IPS-15b (cell line): Measurements from ENCODE around the gene SLC12A7.
A peak's percentile ranks its signal among the peaks of the same experiment; 100 is the strongest.
"Not testable (repeated sequence)": the region's sequence is repeated elsewhere in the genome, so short reads cannot be mapped to it uniquely, and the experiment has no call there.

ENCODE experiments used
- H3K27me3 ChIP-seq: one replicate; pipeline ENCODE4 v1.6.1; 2013; ENCODE audit warnings: low read length; ENCODE audit not compliant: control insufficient read depth, insufficient read depth
- H3K36me3 ChIP-seq: one replicate; pipeline ENCODE4 v1.6.1; 2013; ENCODE audit warnings: low read length; ENCODE audit not compliant: control insufficient read depth, insufficient read depth
- H3K4me1 ChIP-seq: one replicate; pipeline ENCODE4 v1.6.1; 2013; ENCODE audit warnings: mild to moderate bottlenecking, low read length; ENCODE audit not compliant: control insufficient read depth, insufficient read depth
- H3K4me3 ChIP-seq: one replicate; pipeline ENCODE4 v1.5.1; 2013; ENCODE audit warnings: low read depth, low read length
- H3K9ac ChIP-seq: one replicate; pipeline ENCODE4 v1.6.1; 2013; ENCODE audit warnings: low read depth, mild to moderate bottlenecking, low read length
- H3K9me3 ChIP-seq: one replicate; pipeline ENCODE4 v1.6.1; 2013; ENCODE audit warnings: mild to moderate bottlenecking, low read length; ENCODE audit not compliant: control insufficient read depth, insufficient read depth

SLC12A7 gene

GRCh38 chr5:1028481-1029281, 83.2 kb downstream of the SLC12A7 start:
- Histone ChIP-seq H3K9ac (no peak overlapping the region), H3K27me3 (no peaks in the 10 kb centered on the region), H3K4me1 (no peaks in the 10 kb centered on the region), H3K9me3 (no peaks in the 10 kb centered on the region), H3K4me3 (no peak overlapping the region), H3K36me3 (no peaks in the 10 kb centered on the region)

DNA sequence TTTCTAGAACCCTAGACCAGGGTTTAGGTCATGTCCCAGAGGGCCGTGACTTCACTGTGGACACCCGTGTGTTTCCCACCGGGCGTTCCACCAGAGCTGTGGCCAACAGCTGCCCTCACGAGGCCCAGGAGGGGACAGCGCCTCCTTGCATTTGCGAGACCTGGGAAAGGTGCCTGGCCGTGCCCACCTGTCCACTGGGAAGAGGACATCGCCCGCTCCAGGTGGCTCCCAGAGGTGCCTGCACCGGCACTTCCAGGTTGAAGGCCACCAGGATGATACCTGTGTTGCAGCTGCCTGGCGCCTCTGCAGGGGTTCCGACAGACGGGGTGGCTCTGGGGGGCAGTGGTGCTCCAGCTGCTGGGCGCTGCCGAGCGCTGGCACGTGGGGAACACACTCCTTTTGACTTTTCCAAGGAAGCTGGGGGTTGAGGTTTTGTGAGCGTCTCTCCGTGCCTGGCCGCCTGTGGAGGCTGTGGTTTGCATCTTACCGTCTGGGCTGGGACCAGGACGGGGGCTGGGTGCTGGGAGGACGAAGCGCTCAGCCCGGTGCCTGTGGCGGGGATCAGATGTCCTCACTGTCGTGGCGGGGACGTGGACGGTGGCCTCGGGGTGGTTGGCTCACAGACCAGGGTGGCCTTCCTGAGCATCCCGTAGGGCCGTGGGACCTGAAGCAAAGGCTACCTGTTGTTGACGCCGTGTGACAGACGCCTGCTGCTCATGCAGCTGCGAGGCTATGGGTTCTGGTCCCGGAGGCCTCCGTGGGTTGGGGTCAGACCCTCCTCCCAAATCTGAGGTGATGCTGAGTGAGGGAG, 84.0 kb downstream of the SLC12A7 start:
- H3K27me3 ChIP-seq: no peaks in the 10 kb centered on the region
- no peak overlapping the region for H3K4me3 ChIP-seq
- H3K36me3 ChIP-seq: no peaks in the 10 kb centered on the region
- peak overlapping the region; percentile 47 for H3K9ac ChIP-seq
- H3K4me1 ChIP-seq: no peaks in the 10 kb centered on the region
- H3K9me3 ChIP-seq: no peaks in the 10 kb centered on the region

DNA sequence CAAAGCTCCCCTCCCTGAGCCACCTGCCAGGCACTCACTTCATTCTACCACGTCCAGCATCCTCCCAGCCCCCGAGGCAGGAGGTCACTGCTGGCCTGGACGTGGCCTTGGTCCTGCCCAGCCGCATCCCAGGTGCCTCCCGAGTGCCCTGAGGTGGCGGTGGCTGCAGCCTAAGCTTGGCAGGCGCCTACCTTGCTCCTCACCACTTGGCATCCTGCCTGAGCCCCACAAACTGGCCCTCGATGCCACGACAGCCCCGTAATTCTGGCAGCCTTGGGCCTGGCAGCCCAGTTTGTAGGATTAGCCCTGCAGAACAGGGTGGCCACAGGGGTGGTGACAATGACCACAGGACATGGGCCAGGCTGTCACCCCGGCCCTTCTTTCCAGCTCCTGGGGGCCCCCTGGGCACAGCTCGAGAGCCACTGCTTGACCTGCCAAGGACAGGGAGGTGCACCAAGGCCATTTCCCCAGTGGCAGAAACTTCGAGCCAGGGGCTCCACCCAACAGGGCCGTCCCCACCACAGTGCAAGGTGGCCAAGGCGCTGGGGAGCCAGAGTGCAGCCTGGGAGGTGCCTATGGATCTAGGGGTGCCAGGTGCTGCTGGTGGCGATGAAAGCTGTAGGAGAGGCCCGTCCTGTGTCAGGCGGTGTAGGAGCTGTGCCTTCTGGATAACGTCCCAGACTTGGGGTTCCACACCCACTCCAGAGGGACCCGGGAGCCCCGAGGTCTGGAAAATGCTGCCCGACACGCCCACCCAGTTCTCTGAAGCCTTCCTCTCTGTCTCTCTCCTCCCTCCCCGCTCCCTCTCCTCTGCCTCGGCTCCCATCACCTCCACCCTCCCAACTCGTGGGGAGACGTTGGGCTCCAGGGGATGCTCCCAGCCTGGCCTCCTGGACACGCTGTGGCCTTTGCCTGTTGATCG, 84.9 kb downstream of the SLC12A7 start:
- no peaks in the 10 kb centered on the region for H3K27me3 ChIP-seq
- H3K9me3 ChIP-seq: no peaks in the 10 kb centered on the region
- H3K4me1 ChIP-seq: no peaks in the 10 kb centered on the region

GRCh38 chr5:1021969-1022336, 89.9 kb downstream of the SLC12A7 start:
- H3K36me3 ChIP-seq, H3K27me3 ChIP-seq, H3K4me3 ChIP-seq, H3K9ac ChIP-seq, H3K4me1 ChIP-seq, H3K9me3 ChIP-seq: not testable (repeated sequence)

More for the DNA sequence above, 84.9 kb downstream of the SLC12A7 start:
- no peak overlapping the region for H3K4me3 ChIP-seq
- no peak overlapping the region for H3K9ac ChIP-seq
- H3K36me3 ChIP-seq: no peaks in the 10 kb centered on the region

DNA sequence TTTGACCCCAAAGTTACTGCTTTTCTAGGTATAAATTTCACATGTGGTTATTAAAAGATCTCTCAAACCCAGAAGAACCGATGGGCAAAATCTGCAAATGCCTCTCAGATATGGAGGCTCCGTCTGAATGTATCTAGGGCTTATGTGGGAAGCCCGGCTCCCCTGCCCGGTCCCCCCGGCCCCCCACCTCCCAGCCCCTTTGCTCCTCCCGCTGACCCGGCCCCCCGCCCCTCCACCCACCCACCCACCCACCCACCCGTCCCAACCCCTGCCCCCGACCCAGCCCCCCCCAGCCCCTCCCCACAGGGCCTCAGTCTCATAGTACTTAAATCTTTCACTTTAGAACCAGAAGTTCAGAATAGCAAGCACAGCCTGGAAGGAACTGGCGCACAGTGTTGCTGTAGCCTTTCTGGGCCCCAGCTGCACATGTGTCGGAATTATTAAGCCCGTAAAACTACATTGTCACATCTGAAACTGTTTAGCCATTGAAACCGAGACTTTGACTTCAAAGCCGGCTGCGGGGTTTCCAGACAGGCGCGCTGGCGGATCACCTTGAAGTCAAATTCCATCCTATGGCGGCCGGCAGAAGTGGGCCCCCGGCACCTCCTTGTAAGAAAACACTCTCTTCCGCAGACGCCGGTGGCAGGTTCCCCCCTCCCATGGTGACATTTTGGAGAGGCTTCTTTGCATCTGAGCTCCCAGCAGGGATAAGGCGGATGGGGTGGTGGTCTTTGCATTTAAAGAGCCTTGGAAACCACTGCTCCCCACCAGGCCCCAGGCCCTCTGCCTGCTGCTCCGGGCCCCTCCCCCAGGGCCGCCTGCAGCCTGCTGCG, 90.5 kb downstream of the SLC12A7 start:
- no peaks in the 10 kb centered on the region for H3K27me3 ChIP-seq
- no peak overlapping the region for H3K9ac ChIP-seq
- H3K9me3 ChIP-seq: no peaks in the 10 kb centered on the region
- no peak overlapping the region for H3K4me3 ChIP-seq
- no peaks in the 10 kb centered on the region for H3K36me3 ChIP-seq
- no peaks in the 10 kb centered on the region for H3K4me1 ChIP-seq

GRCh38 chr5:1020452-1020961, 91.4 kb downstream of the SLC12A7 start:
- Histone ChIP-seq H3K4me1 (no peaks in the 10 kb centered on the region), H3K4me3 (no peak overlapping the region), H3K36me3 (no peaks in the 10 kb centered on the region), H3K9me3 (no peaks in the 10 kb centered on the region), H3K9ac (no peak overlapping the region), H3K27me3 (no peaks in the 10 kb centered on the region)

- Histone ChIP-seq H3K9me3 (no peaks in the 10 kb centered on the region), H3K4me3 (no peak overlapping the region), H3K27me3 (no peaks in the 10 kb centered on the region), H3K9ac (no peak overlapping the region), H3K4me1 (no peaks in the 10 kb centered on the region), H3K36me3 (no peaks in the 10 kb centered on the region)
These were observed 92.6 kb downstream of the SLC12A7 start for GRCh38 chr5:1019001-1019905.

- H3K36me3 ChIP-seq: no peaks in the 10 kb centered on the region
- no peak overlapping the region for H3K9ac ChIP-seq
- H3K4me1 ChIP-seq: no peaks in the 10 kb centered on the region
- no peaks in the 10 kb centered on the region for H3K9me3 ChIP-seq
- no peak overlapping the region for H3K4me3 ChIP-seq
- no peaks in the 10 kb centered on the region for H3K27me3 ChIP-seq
These were observed 93.3 kb downstream of the SLC12A7 start for GRCh38 chr5:1018596-1018995.

GRCh38 chr5:1017691-1018455, 94.0 kb downstream of the SLC12A7 start:
- H3K27me3 ChIP-seq: no peaks in the 10 kb centered on the region
- no peaks in the 10 kb centered on the region for H3K36me3 ChIP-seq
- no peaks in the 10 kb centered on the region for H3K9me3 ChIP-seq
- no peaks in the 10 kb centered on the region for H3K4me1 ChIP-seq
- H3K4me3 ChIP-seq: no peak overlapping the region
- no peak overlapping the region for H3K9ac ChIP-seq

GRCh38 chr5:1017056-1017455, 94.8 kb downstream of the SLC12A7 start:
- no peaks in the 10 kb centered on the region for H3K4me1 ChIP-seq

More at GRCh38 chr5:1017056-1017455, 94.8 kb downstream of the SLC12A7 start:
- Histone ChIP-seq H3K27me3 (no peaks in the 10 kb centered on the region), H3K4me3 (no peak overlapping the region), H3K9ac (no peak overlapping the region), H3K9me3 (no peaks in the 10 kb centered on the region), H3K36me3 (no peaks in the 10 kb centered on the region)
